Ishikawa (cell line): ENCODE data around the gene YTHDF2.

Source experiments
- CEBPB ChIP-seq: IDR thresholded peaks from 2 replicates; pipeline ENCODE4 v1.6.1; 2012
- CREB1 ChIP-seq: IDR thresholded peaks from 2 replicates; pipeline ENCODE4 v1.6.1; 2012; ENCODE audit warnings: low read depth
- EGR1 ChIP-seq: IDR thresholded peaks from 2 replicates; pipeline ENCODE4 v1.6.1; 2012
- EP300 ChIP-seq: IDR thresholded peaks from 2 replicates; pipeline ENCODE4 v1.6.1; 2012; ENCODE audit warnings: borderline replicate concordance
- FOXM1 ChIP-seq: IDR thresholded peaks from 2 replicates; pipeline ENCODE4 v1.6.1; 2012; ENCODE audit warnings: low read depth, borderline replicate concordance
- MAX ChIP-seq: IDR thresholded peaks from 2 replicates; pipeline ENCODE4 v1.6.1; 2012
- NFIC ChIP-seq: IDR thresholded peaks from 2 replicates; pipeline ENCODE4 v1.6.1; 2012
- RAD21 ChIP-seq: IDR thresholded peaks from 2 replicates; pipeline ENCODE4 v1.6.1; 2012; ENCODE audit warnings: low read depth
- TAF1 ChIP-seq: IDR thresholded peaks from 2 replicates; pipeline ENCODE4 v1.6.1; 2012; ENCODE audit warnings: low read depth, mild to moderate bottlenecking
- TCF12 ChIP-seq: IDR thresholded peaks from 2 replicates; pipeline ENCODE4 v1.6.1; 2012; ENCODE audit warnings: low read depth
- TEAD4 ChIP-seq: IDR thresholded peaks from 2 replicates; pipeline ENCODE4 v1.6.1; 2012
- USF1 ChIP-seq: IDR thresholded peaks from 2 replicates; pipeline ENCODE4 v1.6.1; 2012
- YY1 ChIP-seq: IDR thresholded peaks from 2 replicates; pipeline ENCODE4 v1.6.1; 2012; ENCODE audit warnings: low read depth
- ZBTB7A ChIP-seq: IDR thresholded peaks from 2 replicates; pipeline ENCODE4 v1.6.1; 2012; ENCODE audit warnings: low read depth
- TF ChIP-seq, protein P1 (sequence below): IDR thresholded peaks from 2 replicates; pipeline ENCODE4 v1.6.1; 2012; ENCODE audit warnings: low read depth, mild to moderate bottlenecking

The YTHDF2 gene

DNA sequence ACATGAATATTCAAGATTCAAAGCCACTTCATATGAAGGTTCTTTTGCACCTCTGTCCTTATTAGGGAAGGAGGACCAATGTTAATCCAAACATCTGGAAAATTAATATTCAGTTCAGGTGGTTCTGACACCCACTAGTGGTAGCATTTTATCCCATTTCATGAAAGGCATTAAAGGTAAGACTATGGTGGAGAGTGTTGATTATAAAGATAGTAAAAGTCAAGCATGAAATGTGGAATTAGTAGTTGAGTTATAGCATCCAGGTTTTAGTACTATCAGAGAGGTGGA, 17.5 kb upstream of the YTHDF2 start:
- TF ChIP-seq MAX (no peak), TAF1 (no peak), EGR1 (no peak), RAD21 (no peak), CREB1 (no peak), YY1 (no peak), ZBTB7A (no peak), CEBPB (no peak), NFIC (no peak), FOXM1 (no peak), TCF12 (no peak), USF1 (no peak), TEAD4 (no peak), EP300 (no peak)
- TF ChIP-seq, protein P1, sequence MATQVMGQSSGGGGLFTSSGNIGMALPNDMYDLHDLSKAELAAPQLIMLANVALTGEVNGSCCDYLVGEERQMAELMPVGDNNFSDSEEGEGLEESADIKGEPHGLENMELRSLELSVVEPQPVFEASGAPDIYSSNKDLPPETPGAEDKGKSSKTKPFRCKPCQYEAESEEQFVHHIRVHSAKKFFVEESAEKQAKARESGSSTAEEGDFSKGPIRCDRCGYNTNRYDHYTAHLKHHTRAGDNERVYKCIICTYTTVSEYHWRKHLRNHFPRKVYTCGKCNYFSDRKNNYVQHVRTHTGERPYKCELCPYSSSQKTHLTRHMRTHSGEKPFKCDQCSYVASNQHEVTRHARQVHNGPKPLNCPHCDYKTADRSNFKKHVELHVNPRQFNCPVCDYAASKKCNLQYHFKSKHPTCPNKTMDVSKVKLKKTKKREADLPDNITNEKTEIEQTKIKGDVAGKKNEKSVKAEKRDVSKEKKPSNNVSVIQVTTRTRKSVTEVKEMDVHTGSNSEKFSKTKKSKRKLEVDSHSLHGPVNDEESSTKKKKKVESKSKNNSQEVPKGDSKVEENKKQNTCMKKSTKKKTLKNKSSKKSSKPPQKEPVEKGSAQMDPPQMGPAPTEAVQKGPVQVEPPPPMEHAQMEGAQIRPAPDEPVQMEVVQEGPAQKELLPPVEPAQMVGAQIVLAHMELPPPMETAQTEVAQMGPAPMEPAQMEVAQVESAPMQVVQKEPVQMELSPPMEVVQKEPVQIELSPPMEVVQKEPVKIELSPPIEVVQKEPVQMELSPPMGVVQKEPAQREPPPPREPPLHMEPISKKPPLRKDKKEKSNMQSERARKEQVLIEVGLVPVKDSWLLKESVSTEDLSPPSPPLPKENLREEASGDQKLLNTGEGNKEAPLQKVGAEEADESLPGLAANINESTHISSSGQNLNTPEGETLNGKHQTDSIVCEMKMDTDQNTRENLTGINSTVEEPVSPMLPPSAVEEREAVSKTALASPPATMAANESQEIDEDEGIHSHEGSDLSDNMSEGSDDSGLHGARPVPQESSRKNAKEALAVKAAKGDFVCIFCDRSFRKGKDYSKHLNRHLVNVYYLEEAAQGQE: no peak

GRCh38 chr1:28720376-28720775, 16.4 kb upstream of the YTHDF2 start:
- TF ChIP-seq RAD21 (no peak), EP300 (no peak), TEAD4 (no peak), USF1 (no peak), CEBPB (no peak), MAX (no peak), TAF1 (no peak), CREB1 (no peak), YY1 (no peak), FOXM1 (no peak), ZBTB7A (no peak), NFIC (no peak), TCF12 (no peak), EGR1 (no peak)
- TF ChIP-seq, protein P1: no peak

DNA sequence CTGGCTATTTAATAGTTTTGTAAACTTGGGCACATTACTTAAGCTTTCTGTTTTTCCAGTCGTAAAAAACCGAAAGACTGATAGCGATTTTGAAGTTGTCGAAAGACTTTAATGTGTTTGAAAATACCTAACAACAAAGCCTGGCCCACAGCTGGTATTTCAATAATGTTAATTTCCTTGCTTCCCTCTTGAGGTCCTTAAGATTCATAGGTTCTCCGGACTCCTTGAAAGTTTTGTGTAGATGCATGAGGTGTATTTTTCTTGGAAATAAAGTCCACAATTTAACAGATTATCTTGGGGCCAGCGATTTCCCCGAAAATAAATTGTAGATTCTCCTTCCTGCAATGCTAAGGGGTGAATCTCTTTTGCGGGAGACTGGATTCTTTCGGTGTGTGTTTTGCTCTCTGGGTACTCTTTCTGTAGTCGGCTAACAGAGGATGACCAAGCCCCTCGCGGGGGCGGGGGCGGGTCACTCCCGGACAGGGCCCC, 735 bp upstream of the YTHDF2 start:
- TF ChIP-seq, protein P1: no peak
- no peak for TF ChIP-seq NFIC
- no peak for TF ChIP-seq ZBTB7A
- TF ChIP-seq EGR1: no peak
- TF ChIP-seq YY1: no peak
- TF ChIP-seq TAF1: no peak
- TF ChIP-seq TEAD4: no peak
- TF ChIP-seq MAX: no peak
- TF ChIP-seq CREB1: no peak
- no peak for TF ChIP-seq CEBPB
- no peak for TF ChIP-seq EP300

DNA sequence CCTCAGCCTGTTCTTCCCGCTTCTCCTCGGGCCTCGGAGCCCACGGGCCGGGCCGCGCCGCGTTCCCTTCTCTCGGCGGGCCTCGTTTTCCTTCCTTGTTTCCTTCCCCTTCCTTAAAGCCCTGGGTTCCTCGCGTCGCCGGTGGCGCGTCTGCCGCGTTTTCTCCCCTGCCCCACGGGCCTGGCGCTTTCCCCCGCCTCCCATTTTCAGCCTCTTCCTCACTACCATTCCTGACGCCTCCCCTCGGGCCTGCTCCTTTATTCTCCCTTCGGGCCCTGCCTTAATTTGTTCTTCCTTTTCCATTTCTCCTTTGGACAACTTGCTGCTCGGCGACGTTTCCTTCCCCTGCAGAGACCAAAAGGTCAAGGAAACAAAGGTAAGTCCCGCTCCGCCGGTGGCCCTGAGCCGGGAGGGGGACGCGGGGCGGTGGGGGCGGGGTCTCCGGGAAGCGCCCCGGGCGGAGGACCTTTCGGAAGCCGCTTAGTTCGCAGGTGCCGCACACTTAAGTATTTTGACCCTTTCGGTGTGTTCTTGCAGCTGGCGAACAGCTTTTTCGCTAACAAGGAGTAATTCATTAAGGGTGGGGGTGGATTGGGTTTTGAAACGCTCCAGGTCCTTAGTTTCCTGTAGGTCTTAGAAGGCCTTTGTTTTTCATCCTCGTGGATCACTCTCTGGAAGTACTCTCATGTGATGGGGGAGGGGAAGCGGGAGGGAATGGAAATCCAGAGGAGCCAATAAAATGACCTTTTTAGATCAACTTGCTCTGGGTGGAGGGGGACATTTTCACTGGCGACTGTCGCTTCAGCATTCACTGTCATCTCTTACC, 780 bp downstream of the YTHDF2 start:
- no peak for TF ChIP-seq YY1
- TF ChIP-seq ZBTB7A: no peak
- no peak for TF ChIP-seq MAX
- TF ChIP-seq FOXM1: no peak
- TF ChIP-seq, protein P1: no peak
- no peak for TF ChIP-seq RAD21
- no peak for TF ChIP-seq USF1
- no peak for TF ChIP-seq EGR1
